ENCODE results near the gene CUL4B. TPM values are rescaled to one million over a fixed set of nuclear protein-coding genes. Genes with fewer than 3 reads are reported as not detected.
"Not testable (repeated sequence)": the region's sequence is repeated elsewhere in the genome, so short reads cannot be mapped to it uniquely, and the experiment has no call there.

CUL4B gene
- total and polyA plus RNA-seq, 9 donors = 26.2 to 67.8 (median 47.6) TPM

- no peak for DNase-seq
- Histone ChIP-seq H3K36me3 (no peaks in the 10 kb centered on the region), H3K4me3 (no peak overlapping the region), H3K27ac (no peak overlapping the region), H3K4me1 (ENCODE audit: insufficient read depth) (no peaks in the 10 kb centered on the region), H3K9me3 (no peaks in the 10 kb centered on the region), H3K27me3 (no peaks in the 10 kb centered on the region)
- 66 to 76% (median 72%) methylated on average over 18 of the region's 18 CpGs for WGBS, 3 donors
- intact Hi-C loops (cut with DNase I) = no loop called here
- TF ChIP-seq EP300 (IDR thresholded peaks at IDR 0.05) = no peak
- TF ChIP-seq CTCF (IDR thresholded peaks at IDR 0.05) = no peak
- no peak for TF ChIP-seq POLR2A (IDR thresholded peaks at IDR 0.05)
These were observed 14.8 kb upstream of the CUL4B start for GRCh38 chrX:120575379-120576114.

DNA sequence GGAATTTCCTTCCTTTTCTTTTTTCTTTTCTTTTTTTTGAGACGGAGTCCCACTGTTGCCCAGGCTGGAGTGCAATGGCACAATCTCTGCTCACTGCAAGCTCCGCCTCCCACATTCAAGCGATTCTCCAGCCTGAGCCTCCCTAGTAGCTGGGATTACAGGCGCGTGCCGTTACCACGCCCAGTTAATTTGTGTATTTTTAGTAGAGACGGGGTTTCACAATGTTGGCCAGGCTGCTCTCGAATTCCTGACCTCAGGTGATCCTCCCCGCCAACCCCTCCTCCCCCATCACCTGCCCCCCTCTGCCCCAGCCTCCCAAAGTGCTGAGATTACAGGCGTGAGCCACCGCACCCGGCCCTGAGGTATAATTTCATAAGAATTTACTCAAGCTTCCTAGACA is 13.0 kb upstream of the CUL4B start:
- H3K27me3 ChIP-seq; DNase-seq; H3K4me1 ChIP-seq (ENCODE audit: insufficient read depth); intact Hi-C loops (cut with DNase I); H3K36me3 ChIP-seq; H3K4me3 ChIP-seq; H3K9me3 ChIP-seq; H3K27ac ChIP-seq: not testable (repeated sequence)
- 77 to 82% (median 79%) methylated on average over 13 of the region's 13 CpGs for WGBS, 3 donors

DNA sequence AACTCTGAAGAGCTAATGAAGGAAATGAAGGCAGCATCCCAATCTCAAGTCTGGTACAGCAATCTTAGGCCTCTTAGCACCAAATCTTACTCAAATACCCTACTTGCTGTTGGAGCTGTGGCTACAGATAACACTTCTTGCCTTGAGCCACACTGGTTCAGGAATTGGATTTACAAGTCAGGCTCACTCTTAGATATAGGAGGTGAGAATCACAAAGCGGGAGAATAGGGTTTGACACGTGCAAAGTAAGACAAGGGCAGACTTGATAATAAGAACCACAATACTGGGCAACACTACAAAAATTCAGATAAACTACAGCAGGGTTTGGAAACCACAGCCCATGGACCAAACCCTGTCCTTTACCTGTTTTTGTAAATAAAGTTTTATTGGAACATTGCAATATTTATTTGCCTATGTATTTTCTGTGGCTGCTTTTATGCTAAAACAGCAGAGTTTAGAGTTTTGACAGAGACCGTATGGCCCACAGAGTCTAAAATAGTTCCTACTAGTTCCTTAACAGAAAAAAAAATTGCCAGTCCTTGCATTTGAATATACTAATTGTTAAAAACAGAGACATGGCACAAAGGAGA is 9.3 kb upstream of the CUL4B start:
- Histone ChIP-seq H3K4me3 (no peak overlapping the region), H3K27ac (no peak overlapping the region), H3K27me3 (no peaks in the 10 kb centered on the region), H3K36me3 (no peaks in the 10 kb centered on the region), H3K9me3 (no peaks in the 10 kb centered on the region), H3K4me1 (ENCODE audit: insufficient read depth) (no peaks in the 10 kb centered on the region)
- no peak for DNase-seq
- no peak for TF ChIP-seq EP300 (IDR thresholded peaks at IDR 0.05)
- TF ChIP-seq POLR2A (IDR thresholded peaks at IDR 0.05) = no peak
- TF ChIP-seq CTCF (IDR thresholded peaks at IDR 0.05) = no peak
- 74 to 81% (median 76%) methylated on average over 3 of the region's 3 CpGs for WGBS, 3 donors
- intact Hi-C loops (cut with DNase I) = no loop called here

GRCh38 chrX:120568609-120569008 is 7.8 kb upstream of the CUL4B start:
- Histone ChIP-seq H3K4me3 (no peak overlapping the region), H3K4me1 (ENCODE audit: insufficient read depth) (no peaks in the 10 kb centered on the region), H3K9me3 (no peaks in the 10 kb centered on the region), H3K36me3 (no peaks in the 10 kb centered on the region), H3K27me3 (no peaks in the 10 kb centered on the region), H3K27ac (no peak overlapping the region)
- DNase-seq = no peak
- TF ChIP-seq CTCF (IDR thresholded peaks at IDR 0.05) (no peak), EP300 (IDR thresholded peaks at IDR 0.05) (no peak), POLR2A (IDR thresholded peaks at IDR 0.05) (no peak)
- 63 to 72% (median 70%) methylated on average over 3 of the region's 3 CpGs for WGBS, 3 donors
- intact Hi-C loops (cut with DNase I) = no loop called here

GRCh38 chrX:120568035-120568434 is 7.3 kb upstream of the CUL4B start:
- Histone ChIP-seq H3K4me3 (no peak overlapping the region), H3K4me1 (ENCODE audit: insufficient read depth) (no peaks in the 10 kb centered on the region), H3K36me3 (no peaks in the 10 kb centered on the region), H3K9me3 (no peaks in the 10 kb centered on the region), H3K27ac (no peak overlapping the region), H3K27me3 (no peaks in the 10 kb centered on the region)
- no peak for TF ChIP-seq POLR2A (IDR thresholded peaks at IDR 0.05)
- no peak for TF ChIP-seq CTCF (IDR thresholded peaks at IDR 0.05)
- TF ChIP-seq EP300 (IDR thresholded peaks at IDR 0.05) = no peak
- no peak for DNase-seq
- intact Hi-C loops (cut with DNase I) = no loop called here
